NCI-H128 (cell line): Measurements from ENCODE around the gene LGALS9.
"Not testable (repeated sequence)": the region's sequence is repeated elsewhere in the genome, so short reads cannot be mapped to it uniquely, and the experiment has no call there.

Experiments
- DNase-seq: peaks from one replicate; lab custom pipeline; 2025; ENCODE audit not compliant: unreplicated experiment; lab: John Stamatoyannopoulos, UW

LGALS9 gene

GRCh38 chr17:27627514-27627913 lies 3.5 kb upstream of the LGALS9 start:
- no peak for DNase-seq

GRCh38 chr17:27628376-27628775 lies 2.6 kb upstream of the LGALS9 start:
- DNase-seq = no peak

- DNase-seq = not testable (repeated sequence)
Observed at GRCh38 chr17:27629260-27629659, 1.7 kb upstream of the LGALS9 start.

GRCh38 chr17:27631411-27631760 lies 398 bp downstream of the LGALS9 start:
- no peak for DNase-seq

GRCh38 chr17:27631897-27632725 lies 1.1 kb downstream of the LGALS9 start:
- DNase-seq = no peak

- not testable (repeated sequence) for DNase-seq
Observed at GRCh38 chr17:27632766-27633165, 1.8 kb downstream of the LGALS9 start.

- no peak for DNase-seq
Observed at GRCh38 chr17:27633312-27634025, 2.5 kb downstream of the LGALS9 start.

GRCh38 chr17:27634026-27634335 lies 3.0 kb downstream of the LGALS9 start:
- no peak for DNase-seq

- DNase-seq = no peak
Observed at GRCh38 chr17:27634776-27635175, 3.8 kb downstream of the LGALS9 start.

GRCh38 chr17:27635275-27635823 lies 4.4 kb downstream of the LGALS9 start:
- DNase-seq = no peak

GRCh38 chr17:27636005-27636520 lies 5.1 kb downstream of the LGALS9 start:
- not testable (repeated sequence) for DNase-seq

- DNase-seq = not testable (repeated sequence)
Observed at GRCh38 chr17:27637818-27638217, 6.8 kb downstream of the LGALS9 start.

GRCh38 chr17:27638415-27638914 lies 7.5 kb downstream of the LGALS9 start:
- DNase-seq = not testable (repeated sequence)

- no peak for DNase-seq
Observed at GRCh38 chr17:27640790-27641189, 9.8 kb downstream of the LGALS9 start.

GRCh38 chr17:27644586-27644985 lies 13.6 kb downstream of the LGALS9 start:
- no peak for DNase-seq

- not testable (repeated sequence) for DNase-seq
Observed at GRCh38 chr17:27645621-27646020, 14.6 kb downstream of the LGALS9 start.

- DNase-seq = no peak
Observed at GRCh38 chr17:27646232-27646631, 15.2 kb downstream of the LGALS9 start.

GRCh38 chr17:27647765-27648164 lies 16.8 kb downstream of the LGALS9 start:
- no peak for DNase-seq

GRCh38 chr17:27649111-27649571 lies 18.2 kb downstream of the LGALS9 start:
- not testable (repeated sequence) for DNase-seq

GRCh38 chr17:27649929-27650328 lies 18.9 kb downstream of the LGALS9 start:
- no peak for DNase-seq

- no peak for DNase-seq
Observed at GRCh38 chr17:27650836-27651235, 19.8 kb downstream of the LGALS9 start.
